ENCODE measurements around the gene SPHK1. TPM values are rescaled to one million over a fixed set of nuclear protein-coding genes. Genes with fewer than 3 reads are reported as not detected.

SPHK1 gene
- polyA plus RNA-seq, 1 donor from 2014 or later: 2.7 TPM

DNA sequence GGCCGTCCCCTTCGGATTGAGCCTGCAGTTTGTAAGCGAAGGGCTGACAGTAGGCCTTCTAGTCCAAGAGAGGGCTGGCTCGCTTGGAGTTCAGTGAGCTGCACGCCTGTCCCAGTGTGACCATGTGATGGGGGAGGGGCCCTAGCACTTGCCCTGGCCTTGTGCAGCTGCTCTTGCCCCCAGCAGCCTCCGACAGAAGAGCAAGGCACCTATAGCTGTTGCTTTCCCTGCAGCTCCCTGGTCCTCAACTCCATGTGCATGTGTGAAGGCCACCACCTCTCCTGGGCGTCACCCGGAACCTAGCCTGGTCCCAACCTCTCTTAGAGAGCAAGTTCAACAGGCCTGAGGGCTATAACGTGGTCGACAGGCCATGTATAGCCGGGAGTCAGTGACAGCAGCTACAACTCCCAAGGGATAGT, 5.6 kb downstream of the SPHK1 start:
- Histone ChIP-seq H4K20me1 (ENCODE audit: insufficient read depth) (no peaks in the 10 kb centered on the region), H3K4me3 (ENCODE audit: low read length) (no peak overlapping the region), H3K79me2 (replicated peaks; ENCODE audit: insufficient read depth, low read length) (no peaks in the 10 kb centered on the region), H2AFZ (ENCODE audit: low read depth, low read length) (no peak overlapping the region), H3K9me2 (ENCODE audit: insufficient read depth, low read length) (no peaks in the 10 kb centered on the region), H3K27me3 (ENCODE audit: insufficient read depth, low read depth, low read length) (peaks cover 17% of the 10 kb centered on the region), H3K9ac (ENCODE audit: low read length) (no peak overlapping the region), H3K36me3 (ENCODE audit: insufficient read depth, low read length) (peaks cover 8% of the 10 kb centered on the region), H3F3A (ENCODE audit: insufficient read depth, low read length, poor library complexity, severe bottlenecking) (no peaks in the 10 kb centered on the region), H3K9me3 (ENCODE audit: low read length) (no peaks in the 10 kb centered on the region), H3K27ac (ENCODE audit: low read length) (no peak overlapping the region), H3K4me2 (ENCODE audit: low read length) (no peak overlapping the region)
- TF ChIP-seq TAF1 (IDR thresholded peaks at IDR 0.05; ENCODE audit: low read depth): no peak
- TF ChIP-seq MXI1 (conservative IDR thresholded peaks at IDR 0.05; ENCODE audit: poor library complexity, severe bottlenecking): no peak
- TF ChIP-seq RAD21 (conservative IDR thresholded peaks at IDR 0.05): no peak
- TF ChIP-seq, protein P1, sequence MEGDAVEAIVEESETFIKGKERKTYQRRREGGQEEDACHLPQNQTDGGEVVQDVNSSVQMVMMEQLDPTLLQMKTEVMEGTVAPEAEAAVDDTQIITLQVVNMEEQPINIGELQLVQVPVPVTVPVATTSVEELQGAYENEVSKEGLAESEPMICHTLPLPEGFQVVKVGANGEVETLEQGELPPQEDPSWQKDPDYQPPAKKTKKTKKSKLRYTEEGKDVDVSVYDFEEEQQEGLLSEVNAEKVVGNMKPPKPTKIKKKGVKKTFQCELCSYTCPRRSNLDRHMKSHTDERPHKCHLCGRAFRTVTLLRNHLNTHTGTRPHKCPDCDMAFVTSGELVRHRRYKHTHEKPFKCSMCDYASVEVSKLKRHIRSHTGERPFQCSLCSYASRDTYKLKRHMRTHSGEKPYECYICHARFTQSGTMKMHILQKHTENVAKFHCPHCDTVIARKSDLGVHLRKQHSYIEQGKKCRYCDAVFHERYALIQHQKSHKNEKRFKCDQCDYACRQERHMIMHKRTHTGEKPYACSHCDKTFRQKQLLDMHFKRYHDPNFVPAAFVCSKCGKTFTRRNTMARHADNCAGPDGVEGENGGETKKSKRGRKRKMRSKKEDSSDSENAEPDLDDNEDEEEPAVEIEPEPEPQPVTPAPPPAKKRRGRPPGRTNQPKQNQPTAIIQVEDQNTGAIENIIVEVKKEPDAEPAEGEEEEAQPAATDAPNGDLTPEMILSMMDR (IDR thresholded peaks at IDR 0.05; ENCODE audit: poor library complexity, severe bottlenecking): no peak
- TF ChIP-seq EP300 (conservative IDR thresholded peaks at IDR 0.05; ENCODE audit: poor library complexity, severe bottlenecking): no peak
- TF ChIP-seq SMC3 (conservative IDR thresholded peaks at IDR 0.05; ENCODE audit: poor library complexity): no peak
- TF ChIP-seq, protein P2, sequence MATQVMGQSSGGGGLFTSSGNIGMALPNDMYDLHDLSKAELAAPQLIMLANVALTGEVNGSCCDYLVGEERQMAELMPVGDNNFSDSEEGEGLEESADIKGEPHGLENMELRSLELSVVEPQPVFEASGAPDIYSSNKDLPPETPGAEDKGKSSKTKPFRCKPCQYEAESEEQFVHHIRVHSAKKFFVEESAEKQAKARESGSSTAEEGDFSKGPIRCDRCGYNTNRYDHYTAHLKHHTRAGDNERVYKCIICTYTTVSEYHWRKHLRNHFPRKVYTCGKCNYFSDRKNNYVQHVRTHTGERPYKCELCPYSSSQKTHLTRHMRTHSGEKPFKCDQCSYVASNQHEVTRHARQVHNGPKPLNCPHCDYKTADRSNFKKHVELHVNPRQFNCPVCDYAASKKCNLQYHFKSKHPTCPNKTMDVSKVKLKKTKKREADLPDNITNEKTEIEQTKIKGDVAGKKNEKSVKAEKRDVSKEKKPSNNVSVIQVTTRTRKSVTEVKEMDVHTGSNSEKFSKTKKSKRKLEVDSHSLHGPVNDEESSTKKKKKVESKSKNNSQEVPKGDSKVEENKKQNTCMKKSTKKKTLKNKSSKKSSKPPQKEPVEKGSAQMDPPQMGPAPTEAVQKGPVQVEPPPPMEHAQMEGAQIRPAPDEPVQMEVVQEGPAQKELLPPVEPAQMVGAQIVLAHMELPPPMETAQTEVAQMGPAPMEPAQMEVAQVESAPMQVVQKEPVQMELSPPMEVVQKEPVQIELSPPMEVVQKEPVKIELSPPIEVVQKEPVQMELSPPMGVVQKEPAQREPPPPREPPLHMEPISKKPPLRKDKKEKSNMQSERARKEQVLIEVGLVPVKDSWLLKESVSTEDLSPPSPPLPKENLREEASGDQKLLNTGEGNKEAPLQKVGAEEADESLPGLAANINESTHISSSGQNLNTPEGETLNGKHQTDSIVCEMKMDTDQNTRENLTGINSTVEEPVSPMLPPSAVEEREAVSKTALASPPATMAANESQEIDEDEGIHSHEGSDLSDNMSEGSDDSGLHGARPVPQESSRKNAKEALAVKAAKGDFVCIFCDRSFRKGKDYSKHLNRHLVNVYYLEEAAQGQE (IDR thresholded peaks at IDR 0.05; ENCODE audit: borderline replicate concordance): no peak
- TF ChIP-seq POLR2AphosphoS5 (IDR thresholded peaks at IDR 0.05): no peak
- TF ChIP-seq EZH2 (IDR thresholded peaks at IDR 0.05; ENCODE audit: borderline replicate concordance, insufficient read depth, low read length, poor library complexity, severe bottlenecking): no peak

DNA sequence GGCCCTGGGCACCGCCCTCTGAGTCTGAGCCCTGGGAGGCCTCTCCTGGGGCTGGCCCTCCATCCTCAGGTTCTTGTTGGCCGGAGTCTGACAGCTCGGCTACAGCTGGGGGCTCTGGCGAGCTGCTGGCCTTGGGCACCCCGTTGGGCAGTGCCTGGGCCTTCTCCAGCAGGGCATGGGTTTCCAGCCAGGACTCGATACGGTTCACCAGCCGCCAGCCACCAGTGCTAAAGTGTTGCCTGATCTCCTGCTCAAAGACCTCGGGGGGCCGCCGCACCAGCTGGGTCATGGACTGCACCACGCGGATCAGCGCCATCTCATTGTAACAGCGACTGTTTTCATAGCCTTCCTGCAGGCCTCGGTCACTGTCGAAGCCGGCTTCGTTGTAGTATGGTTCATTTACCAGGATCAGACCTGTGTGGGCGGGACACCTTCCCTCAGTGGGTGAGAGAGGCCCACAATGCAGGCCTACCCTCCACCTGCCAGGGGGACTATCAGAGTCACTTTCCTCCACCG, 6.8 kb downstream of the SPHK1 start:
- Histone ChIP-seq H3K9me2 (ENCODE audit: insufficient read depth, low read length) (no peaks in the 10 kb centered on the region), H3K4me2 (ENCODE audit: low read length) (no peak overlapping the region), H3K9me3 (ENCODE audit: low read length) (no peaks in the 10 kb centered on the region), H2AFZ (ENCODE audit: low read depth, low read length) (no peak overlapping the region), H3K4me3 (ENCODE audit: low read length) (no peak overlapping the region), H3K27ac (ENCODE audit: low read length) (no peak overlapping the region), H4K20me1 (ENCODE audit: insufficient read depth) (no peaks in the 10 kb centered on the region), H3K79me2 (replicated peaks; ENCODE audit: insufficient read depth, low read length) (no peaks in the 10 kb centered on the region), H3F3A (ENCODE audit: insufficient read depth, low read length, poor library complexity, severe bottlenecking) (no peaks in the 10 kb centered on the region), H3K9ac (ENCODE audit: low read length) (no peak overlapping the region), H3K27me3 (ENCODE audit: insufficient read depth, low read depth, low read length) (peaks cover 4% of the 10 kb centered on the region), H3K36me3 (ENCODE audit: insufficient read depth, low read length) (peaks cover 8% of the 10 kb centered on the region)
- TF ChIP-seq TAF1 (IDR thresholded peaks at IDR 0.05; ENCODE audit: low read depth): no peak
- no peak for TF ChIP-seq EP300 (conservative IDR thresholded peaks at IDR 0.05; ENCODE audit: poor library complexity, severe bottlenecking)
- no peak for TF ChIP-seq RAD21 (conservative IDR thresholded peaks at IDR 0.05)
- TF ChIP-seq, protein P1 (IDR thresholded peaks at IDR 0.05; ENCODE audit: poor library complexity, severe bottlenecking): no peak
- no peak for TF ChIP-seq POLR2AphosphoS5 (IDR thresholded peaks at IDR 0.05)
- TF ChIP-seq SMC3 (conservative IDR thresholded peaks at IDR 0.05; ENCODE audit: poor library complexity): no peak
- TF ChIP-seq MXI1 (conservative IDR thresholded peaks at IDR 0.05; ENCODE audit: poor library complexity, severe bottlenecking): no peak
- no peak for TF ChIP-seq EZH2 (IDR thresholded peaks at IDR 0.05; ENCODE audit: borderline replicate concordance, insufficient read depth, low read length, poor library complexity, severe bottlenecking)
- TF ChIP-seq, protein P2 (IDR thresholded peaks at IDR 0.05; ENCODE audit: borderline replicate concordance): no peak

Data from neural cell (in vitro differentiated cells).